Cardiac fibroblast (primary cell): ENCODE measurements around the gene OLFM1.
A peak's percentile ranks its signal among the peaks of the same experiment; 100 is the strongest.

Experiments used
- DNase-seq, 2 donors: peaks; one replicate each; pipeline versions ENCODE4 v3.0.0 to v3.0.0-alpha.2; 2010; ENCODE audit warnings: low read depth in 2 of 2
- H3K4me3 ChIP-seq, 2 donors: replicated peaks in 1 of 2; 1 replicate in 1 of 2; 2 replicates in 1 of 2; pipeline ENCODE4 v1.5.1; 2011; ENCODE audit warnings: low read depth in 2 of 2, low read length in 2 of 2, mild to moderate bottlenecking in 2 of 2, moderate library complexity in 1 of 2
- CTCF ChIP-seq: IDR thresholded peaks from one replicate; pipeline ENCODE4 v1.5.1; 2011; ENCODE audit warnings: low read depth, mild to moderate bottlenecking, low read length, inconsistent platforms

Gene OLFM1

DNA sequence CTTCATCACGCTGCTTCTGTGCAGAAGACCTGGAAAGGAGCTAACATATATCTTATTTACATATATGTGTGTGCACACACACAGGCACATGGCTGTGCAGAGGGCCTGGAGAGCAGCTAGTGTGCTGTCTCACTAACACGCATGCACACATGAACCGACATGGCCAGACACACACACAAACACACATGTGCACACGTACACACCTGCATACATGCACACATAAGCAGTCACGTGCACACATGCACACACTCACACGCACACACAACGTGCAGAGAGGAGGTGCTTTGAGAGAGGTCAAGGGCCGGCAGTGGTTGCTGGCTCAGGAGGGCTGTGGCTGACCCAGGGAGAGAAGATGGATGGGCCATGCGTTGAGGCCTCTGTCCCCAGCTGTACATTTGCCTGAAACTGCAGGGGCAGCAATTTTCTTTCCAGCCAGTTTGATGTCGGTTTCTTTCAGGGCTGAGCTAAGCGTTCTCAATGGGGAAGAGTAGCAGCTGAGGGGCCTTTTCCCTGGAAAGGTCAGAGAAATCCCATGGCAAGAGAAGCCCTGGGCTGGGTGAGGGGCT is 66.7 kb downstream of the OLFM1 start:
- H3K4me3 ChIP-seq: no peak overlapping the region
- no peak for DNase-seq
- no peak for TF ChIP-seq CTCF

- no peak for TF ChIP-seq CTCF
- DNase-seq: no peak
- H3K4me3 ChIP-seq: no peak overlapping the region
Observed at GRCh38 chr9:135155396-135155795, 67.9 kb downstream of the OLFM1 start.

- peak; percentile 38 to 57 for DNase-seq
- TF ChIP-seq CTCF: no peak
- no peak overlapping the region for H3K4me3 ChIP-seq
Observed at GRCh38 chr9:135156525-135157510, 69.3 kb downstream of the OLFM1 start.

DNA sequence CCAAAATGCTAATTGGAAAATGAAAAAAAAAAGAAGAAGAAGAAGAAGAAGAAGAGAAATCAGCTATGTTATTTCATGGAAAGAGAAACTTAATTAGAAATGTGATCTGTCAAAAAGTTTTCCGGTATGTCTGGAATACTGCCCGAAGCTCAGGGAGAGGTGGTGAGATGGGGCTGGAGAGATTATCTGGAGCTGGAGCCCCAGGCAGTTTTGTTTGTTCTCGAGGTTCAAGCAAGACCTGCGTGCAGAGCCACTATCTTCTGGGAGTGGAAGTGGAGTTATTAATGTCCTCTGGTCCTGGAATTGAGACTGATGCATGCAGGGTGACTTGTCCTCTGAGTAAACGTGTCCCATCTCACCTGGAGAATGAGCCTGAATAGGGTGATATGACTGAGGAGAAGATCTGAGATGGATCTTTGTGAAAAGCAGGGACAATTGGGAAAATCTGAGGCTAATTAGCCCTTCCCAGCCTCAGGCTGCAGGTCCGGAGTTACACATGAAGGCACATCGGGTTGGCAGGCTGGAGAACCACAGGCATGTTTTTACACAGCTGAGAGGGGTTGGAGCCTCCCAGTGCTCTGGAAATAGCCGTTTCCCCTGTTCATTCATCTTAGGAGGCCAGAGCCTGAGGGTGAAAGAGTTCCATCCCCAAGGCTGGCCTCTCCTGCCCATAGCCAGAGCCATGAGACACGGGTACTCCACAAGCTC is 70.5 kb downstream of the OLFM1 start:
- TF ChIP-seq CTCF: no peak
- H3K4me3 ChIP-seq: no peak overlapping the region
- DNase-seq: no peak

GRCh38 chr9:135158564-135158937 is 71.1 kb downstream of the OLFM1 start:
- no peak for TF ChIP-seq CTCF
- DNase-seq: no peak
- no peak overlapping the region for H3K4me3 ChIP-seq

- no peak overlapping the region for H3K4me3 ChIP-seq
- no peak for TF ChIP-seq CTCF
- no peak for DNase-seq
Observed at GRCh38 chr9:135159801-135160200, 72.3 kb downstream of the OLFM1 start.
